Smooth muscle cell (in vitro differentiated cells): Measurements from ENCODE around the gene SIDT1. TPM values are rescaled to one million over a fixed set of nuclear protein-coding genes. Genes with fewer than 3 reads are reported as not detected.

Experiments
- DNase-seq: peaks from one replicate; lab custom pipeline; 2025; ENCODE audit not compliant: unreplicated experiment; lab: John Stamatoyannopoulos, UW
- H2AFZ ChIP-seq: fragments of 200-600 bp; sonication (generic); 2 replicates; pipeline ENCODE4 v1.6.0; 2016; ENCODE audit warnings: antibody characterized with exemption, low read depth, mild to moderate bottlenecking
- H3F3A ChIP-seq: fragments of 200-600 bp; sonication (generic); 2 replicates; pipeline ENCODE4 v1.6.0; 2017; ENCODE audit warnings: antibody characterized with exemption, low read depth
- H3K27ac ChIP-seq: fragments of 200-600 bp; sonication (generic); 2 replicates; pipeline ENCODE4 v1.5.1; 2016; ENCODE audit warnings: low read depth, mild to moderate bottlenecking
- H3K27me3 ChIP-seq: fragments of 200-600 bp; sonication (generic); 2 replicates; pipeline ENCODE4 v1.6.1; 2016; ENCODE audit warnings: low read depth, mild to moderate bottlenecking
- H3K36me3 ChIP-seq: fragments of 200-600 bp; sonication (generic); 2 replicates; pipeline ENCODE4 v1.5.1; 2016; ENCODE audit warnings: low read depth
- H3K4me1 ChIP-seq: fragments of 200-600 bp; sonication (generic); 2 replicates; pipeline ENCODE4 v1.5.1; 2016; ENCODE audit warnings: low read depth
- H3K4me2 ChIP-seq: fragments of 200-600 bp; sonication (generic); 2 replicates; pipeline ENCODE4 v1.6.0; 2016; ENCODE audit warnings: mild to moderate bottlenecking
- H3K4me3 ChIP-seq: fragments of 200-600 bp; sonication (generic); 2 replicates; pipeline ENCODE4 v1.5.1; 2016; ENCODE audit warnings: mild to moderate bottlenecking
- H3K79me2 ChIP-seq: fragments of 200-600 bp; sonication (generic); 2 replicates; pipeline ENCODE4 v1.6.0; 2016; ENCODE audit warnings: low read depth, mild to moderate bottlenecking
- H3K9ac ChIP-seq: fragments of 200-600 bp; sonication (generic); 2 replicates; pipeline ENCODE4 v1.6.0; 2016; ENCODE audit warnings: low read depth
- H3K9me3 ChIP-seq: fragments of 200-600 bp; sonication (generic); replicated peaks from 2 replicates; pipeline ENCODE4 v1.5.1; 2016; ENCODE audit warnings: low read depth
- H4K20me1 ChIP-seq: fragments of 200-600 bp; sonication (generic); 2 replicates; pipeline ENCODE4 v1.6.0; 2016; ENCODE audit warnings: low read depth
- WGBS: methylation state at CpG from one replicate; pipeline ENCODE4 v1.1.7; 2016; ENCODE audit warnings: low lambda C conversion rate; 5-methylcytosine and 5-hydroxymethylcytosine counted together
- polyA plus RNA-seq: library from polyadenylated mRNA; unstranded; fragments of >200 nt; fragmentation: Nextera tagmentation; extraction: Ambion mirVana; gene quantifications from 2 replicates; pipeline ENCODE4 v1.2.1, GENCODE V29; 2016
- total RNA-seq: library from RNA; depleted of rRNA; stranded (reverse); fragments of >200 nt; gene quantifications from 2 replicates; pipeline ENCODE4 v1.2.3, GENCODE V29; 2014
- TF ChIP-seq, protein P1 (sequence below): fragments of 200-600 bp; sonication (generic); IDR thresholded peaks from 2 replicates; pipeline ENCODE4 v1.5.1; 2017; ENCODE audit warnings: borderline replicate concordance, mild to moderate bottlenecking, antibody characterized with exemption; ENCODE audit not compliant: insufficient read depth, poor library complexity, severe bottlenecking

The SIDT1 gene
- total and polyA plus RNA-seq, 2 experiments from 2014 or later, result not detected

GRCh38 chr3:113663324-113663750, 131.0 kb downstream of the SIDT1 start:
- H3K27ac ChIP-seq, result no peak overlapping the region
- H3K4me1 ChIP-seq, result no peaks in the 10 kb centered on the region
- no peak for DNase-seq
- WGBS, result 96% methylated on average over 3 of the region's 3 CpGs
- H3K36me3 ChIP-seq, result peaks cover 17% of the 10 kb centered on the region
- H3K4me2 ChIP-seq, result no peak overlapping the region
- H3K27me3 ChIP-seq, result no peaks in the 10 kb centered on the region
- H3K4me3 ChIP-seq, result no peak overlapping the region
- H3F3A ChIP-seq, result no peaks in the 10 kb centered on the region
- no peaks in the 10 kb centered on the region for H4K20me1 ChIP-seq
- H3K9ac ChIP-seq, result no peak overlapping the region
- no peak overlapping the region for H2AFZ ChIP-seq
- no peaks in the 10 kb centered on the region for H3K79me2 ChIP-seq
- TF ChIP-seq, protein P1, sequence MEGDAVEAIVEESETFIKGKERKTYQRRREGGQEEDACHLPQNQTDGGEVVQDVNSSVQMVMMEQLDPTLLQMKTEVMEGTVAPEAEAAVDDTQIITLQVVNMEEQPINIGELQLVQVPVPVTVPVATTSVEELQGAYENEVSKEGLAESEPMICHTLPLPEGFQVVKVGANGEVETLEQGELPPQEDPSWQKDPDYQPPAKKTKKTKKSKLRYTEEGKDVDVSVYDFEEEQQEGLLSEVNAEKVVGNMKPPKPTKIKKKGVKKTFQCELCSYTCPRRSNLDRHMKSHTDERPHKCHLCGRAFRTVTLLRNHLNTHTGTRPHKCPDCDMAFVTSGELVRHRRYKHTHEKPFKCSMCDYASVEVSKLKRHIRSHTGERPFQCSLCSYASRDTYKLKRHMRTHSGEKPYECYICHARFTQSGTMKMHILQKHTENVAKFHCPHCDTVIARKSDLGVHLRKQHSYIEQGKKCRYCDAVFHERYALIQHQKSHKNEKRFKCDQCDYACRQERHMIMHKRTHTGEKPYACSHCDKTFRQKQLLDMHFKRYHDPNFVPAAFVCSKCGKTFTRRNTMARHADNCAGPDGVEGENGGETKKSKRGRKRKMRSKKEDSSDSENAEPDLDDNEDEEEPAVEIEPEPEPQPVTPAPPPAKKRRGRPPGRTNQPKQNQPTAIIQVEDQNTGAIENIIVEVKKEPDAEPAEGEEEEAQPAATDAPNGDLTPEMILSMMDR, result no peak
- H3K9me3 ChIP-seq, result no peaks in the 10 kb centered on the region

DNA sequence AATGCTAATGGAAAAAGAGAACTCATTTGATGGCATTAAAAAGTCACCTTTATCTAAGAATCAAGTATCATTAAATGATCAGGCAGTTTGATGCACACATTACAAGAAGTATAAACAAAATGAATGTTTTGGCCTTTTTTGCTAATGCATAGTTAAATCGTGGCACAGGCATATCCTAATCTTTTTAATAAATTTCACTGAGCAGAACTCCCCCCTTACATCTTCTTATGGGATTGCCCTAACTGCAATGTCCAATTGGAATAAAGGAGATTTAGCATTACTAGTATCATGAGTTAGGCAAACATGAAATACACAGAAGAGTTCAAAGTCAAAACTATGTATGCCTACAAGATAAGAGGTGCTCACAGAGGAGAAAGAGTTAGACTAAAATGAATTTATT, 131.4 kb downstream of the SIDT1 start:
- Histone ChIP-seq H3K27ac (no peak overlapping the region), H3K4me2 (no peak overlapping the region), H3K27me3 (no peaks in the 10 kb centered on the region), H3K9me3 (no peaks in the 10 kb centered on the region), H3K36me3 (peaks cover 17% of the 10 kb centered on the region), H3K4me1 (no peaks in the 10 kb centered on the region), H3F3A (no peaks in the 10 kb centered on the region), H3K4me3 (no peak overlapping the region), H2AFZ (no peak overlapping the region), H4K20me1 (no peaks in the 10 kb centered on the region), H3K9ac (no peak overlapping the region), H3K79me2 (no peaks in the 10 kb centered on the region)
- WGBS, result 93% methylated on average over 1 of the region's 1 CpG
- TF ChIP-seq, protein P1, result no peak
- DNase-seq, result no peak

- H2AFZ ChIP-seq, result no peak overlapping the region
- H3K27me3 ChIP-seq, result no peaks in the 10 kb centered on the region
- H4K20me1 ChIP-seq, result no peaks in the 10 kb centered on the region
- H3K36me3 ChIP-seq, result peaks cover 15% of the 10 kb centered on the region
- no peaks in the 10 kb centered on the region for H3K4me1 ChIP-seq
- H3K4me2 ChIP-seq, result no peak overlapping the region
- no peaks in the 10 kb centered on the region for H3F3A ChIP-seq
- no peak overlapping the region for H3K27ac ChIP-seq
- DNase-seq, result no peak
- no peaks in the 10 kb centered on the region for H3K79me2 ChIP-seq
- no peak overlapping the region for H3K9ac ChIP-seq
- TF ChIP-seq, protein P1, result no peak
- H3K4me3 ChIP-seq, result no peak overlapping the region
- H3K9me3 ChIP-seq, result no peaks in the 10 kb centered on the region
Measured at GRCh38 chr3:113664523-113665094, 132.3 kb downstream of the SIDT1 start.

GRCh38 chr3:113668015-113668414, 135.7 kb downstream of the SIDT1 start:
- no peak overlapping the region for H2AFZ ChIP-seq
- H3K9me3 ChIP-seq, result no peaks in the 10 kb centered on the region
- no peaks in the 10 kb centered on the region for H3K4me1 ChIP-seq
- H3K4me3 ChIP-seq, result no peak overlapping the region
- H3F3A ChIP-seq, result no peaks in the 10 kb centered on the region
- no peaks in the 10 kb centered on the region for H4K20me1 ChIP-seq
- no peak overlapping the region for H3K27ac ChIP-seq
- DNase-seq, result no peak
- 69% methylated on average over 4 of the region's 4 CpGs for WGBS
- no peak overlapping the region for H3K9ac ChIP-seq
- no peaks in the 10 kb centered on the region for H3K36me3 ChIP-seq
- TF ChIP-seq, protein P1, result no peak
- no peak overlapping the region for H3K4me2 ChIP-seq
- H3K79me2 ChIP-seq, result no peaks in the 10 kb centered on the region
- no peaks in the 10 kb centered on the region for H3K27me3 ChIP-seq
